H9 (cell line): ENCODE data around the gene FCN1. TPM values are rescaled to one million over a fixed set of nuclear protein-coding genes. Genes with fewer than 3 reads are reported as not detected.

ENCODE experiments used
- DNase-seq: peaks from one replicate; pipeline ENCODE4 v3.0.0-alpha.2; 2017
- H2AFZ ChIP-seq: one replicate; pipeline ENCODE4 v1.6.1; 2013; ENCODE audit warnings: mild to moderate bottlenecking, low read length, control low read depth, moderate library complexity
- H2AK5ac ChIP-seq: 2 replicates; pipeline ENCODE4 v1.6.1; 2013; ENCODE audit warnings: low read length, control low read depth, mixed read lengths; ENCODE audit not compliant: insufficient read length
- H2BK120ac ChIP-seq: one replicate; pipeline ENCODE4 v1.6.1; 2013; ENCODE audit warnings: low read depth, mild to moderate bottlenecking, low read length, control low read depth, inconsistent platforms; ENCODE audit not compliant: poor library complexity, severe bottlenecking
- H2BK12ac ChIP-seq: 2 replicates; pipeline ENCODE4 v1.6.1; 2013; ENCODE audit warnings: low read length, control low read depth, mixed read lengths, low read depth; ENCODE audit not compliant: insufficient read length
- H2BK15ac ChIP-seq: 2 replicates; pipeline ENCODE4 v1.6.1; 2013; ENCODE audit warnings: low read depth, low read length, control low read depth
- H2BK20ac ChIP-seq: one replicate; pipeline ENCODE4 v1.6.1; 2013; ENCODE audit warnings: low read depth, mild to moderate bottlenecking, low read length, control low read depth, inconsistent platforms; ENCODE audit not compliant: poor library complexity, severe bottlenecking
- H2BK5ac ChIP-seq: 2 replicates; pipeline ENCODE4 v1.6.1; 2013; ENCODE audit warnings: low read length, control low read depth, mixed read lengths; ENCODE audit not compliant: insufficient read length
- H3K14ac ChIP-seq: 2 replicates; pipeline ENCODE4 v1.6.1; 2013; ENCODE audit warnings: low read length, control low read depth; ENCODE audit not compliant: insufficient read depth
- H3K18ac ChIP-seq: 2 replicates; pipeline ENCODE4 v1.6.1; 2013; ENCODE audit warnings: low read depth, mild to moderate bottlenecking, mixed read lengths, low read length, control low read depth; ENCODE audit not compliant: insufficient read length
- H3K23ac ChIP-seq: 2 replicates; pipeline ENCODE4 v1.6.1; 2013; ENCODE audit warnings: low read length, control low read depth, mixed read lengths, low read depth; ENCODE audit not compliant: insufficient read length
- H3K23me2 ChIP-seq: 2 replicates; pipeline ENCODE4 v1.6.1; 2013; ENCODE audit warnings: low read depth, mild to moderate bottlenecking, mixed read lengths, low read length, control low read depth; ENCODE audit not compliant: insufficient read length, poor library complexity, severe bottlenecking
- H3K27ac ChIP-seq: 2 replicates; pipeline ENCODE4 v1.5.1; 2013; ENCODE audit warnings: low read length, control low read depth, mixed read lengths, low read depth; ENCODE audit not compliant: insufficient read length
- H3K27me3 ChIP-seq: 2 replicates; pipeline ENCODE4 v1.6.1; 2013; ENCODE audit warnings: low read length, control low read depth, inconsistent platforms; ENCODE audit not compliant: insufficient read depth
- H3K4ac ChIP-seq: 2 replicates; pipeline ENCODE4 v1.6.1; 2013; ENCODE audit warnings: low read depth, mild to moderate bottlenecking, control low read depth, inconsistent platforms, low read length, moderate library complexity
- H3K4me1 ChIP-seq: 2 replicates; pipeline ENCODE4 v1.6.1; 2013; ENCODE audit warnings: low read length, control low read depth, inconsistent platforms; ENCODE audit not compliant: insufficient read depth
- H3K4me2 ChIP-seq: 2 replicates; pipeline ENCODE4 v1.6.1; 2013; ENCODE audit warnings: low read length, control low read depth, mixed read lengths; ENCODE audit not compliant: insufficient read length, insufficient read depth
- H3K56ac ChIP-seq: 2 replicates; pipeline ENCODE4 v1.6.1; 2013; ENCODE audit warnings: low read depth, mild to moderate bottlenecking, mixed read lengths, low read length, control low read depth; ENCODE audit not compliant: insufficient read length
- H3K79me1 ChIP-seq: 2 replicates; pipeline ENCODE4 v1.6.1; 2013; ENCODE audit warnings: low read depth, mild to moderate bottlenecking, moderate library complexity, low read length, control low read depth, inconsistent platforms; ENCODE audit not compliant: insufficient read depth, poor library complexity, severe bottlenecking
- H3K79me2 ChIP-seq: 2 replicates; pipeline ENCODE4 v1.6.1; 2013; ENCODE audit warnings: low read length, control low read depth, inconsistent platforms; ENCODE audit not compliant: insufficient read depth
- H3K9ac ChIP-seq: 2 replicates; pipeline ENCODE4 v1.6.1; 2013; ENCODE audit warnings: low read length, control low read depth, mixed read lengths; ENCODE audit not compliant: insufficient read length; ENCODE audit errors: extremely low read depth
- H3K9me3 ChIP-seq: one replicate; pipeline ENCODE4 v1.6.1; 2013; ENCODE audit warnings: low read depth, low read length, inconsistent platforms; ENCODE audit not compliant: control insufficient read depth
- H3T11ph ChIP-seq: one replicate; pipeline ENCODE4 v1.6.1; 2013; ENCODE audit warnings: mild to moderate bottlenecking, low read length, control low read depth, inconsistent platforms
- H4K20me1 ChIP-seq: one replicate; pipeline ENCODE4 v1.6.1; 2013; ENCODE audit not compliant: control insufficient read depth, insufficient read length, insufficient read depth
- H4K5ac ChIP-seq: 2 replicates; pipeline ENCODE4 v1.6.1; 2013; ENCODE audit warnings: low read depth, mild to moderate bottlenecking, mixed read lengths, low read length, control low read depth; ENCODE audit not compliant: insufficient read length
- H4K8ac ChIP-seq: replicated peaks from 2 replicates; pipeline ENCODE4 v1.6.1; 2013; ENCODE audit warnings: low read length, control low read depth, mixed read lengths, low read depth; ENCODE audit not compliant: insufficient read length
- H4K91ac ChIP-seq: 2 replicates; pipeline ENCODE4 v1.6.1; 2013; ENCODE audit warnings: low read depth, mild to moderate bottlenecking, moderate library complexity, mixed read lengths, low read length, control low read depth; ENCODE audit not compliant: insufficient read length
- H3K27ac Mint-ChIP-seq, 3 experiments: 2 replicates in 2 of 3; 3 replicates in 1 of 3; pipeline ENCODE4 v1.8.0; 2020 to 2021; ENCODE audit warnings: mixed read lengths in 3 of 3, mild to moderate bottlenecking in 1 of 3, moderate library complexity in 1 of 3
- H3K27me3 Mint-ChIP-seq: 2 replicates; pipeline ENCODE4 v1.8.0; 2021; ENCODE audit warnings: low read depth, mild to moderate bottlenecking, moderate library complexity, mixed read lengths
- H3K36me3 Mint-ChIP-seq, 3 experiments: 2 replicates in 2 of 3; 3 replicates in 1 of 3; pipeline ENCODE4 v1.8.0; 2020 to 2021; ENCODE audit warnings: low read depth in 3 of 3, mixed read lengths in 3 of 3; ENCODE audit not compliant: insufficient read depth in 1 of 3
- H3K4me1 Mint-ChIP-seq, 2 experiments: 2 replicates each; pipeline ENCODE4 v1.8.0; 2020; ENCODE audit warnings: mixed read lengths in 2 of 2
- H3K4me3 Mint-ChIP-seq, 2 experiments: 2 replicates in 1 of 2; 3 replicates in 1 of 2; pipeline ENCODE4 v1.8.0; 2020 to 2021; ENCODE audit warnings: mild to moderate bottlenecking in 2 of 2, mixed read lengths in 2 of 2, moderate library complexity in 1 of 2
- H3K9me3 Mint-ChIP-seq, 2 experiments: 2 replicates in 1 of 2; 3 replicates in 1 of 2; pipeline ENCODE4 v1.8.0; 2020; ENCODE audit warnings: mild to moderate bottlenecking in 2 of 2, mixed read lengths in 2 of 2, moderate library complexity in 1 of 2
- CTCF ChIP-seq: fragments of 200-600 bp; sonication (generic); conservative IDR thresholded peaks from 3 replicates; pipeline ENCODE4 v1.8.0; 2021; ENCODE audit warnings: antibody characterized with exemption, mild to moderate bottlenecking
- WGBS: extraction: QIAGEN DNeasy Blood & Tissue Kit; methylation state at CpG from one replicate; pipeline ENCODE4 v1.1.7; 2013; ENCODE audit warnings: missing lambda C conversion rate, low lambda C conversion rate, mixed read lengths; ENCODE audit not compliant: insufficient read length; ENCODE audit errors: extremely low coverage; 5-methylcytosine and 5-hydroxymethylcytosine counted together
- total RNA-seq: library from RNA; stranded (reverse); gene quantifications from 2 replicates; pipeline ENCODE4 v1.2.1, GENCODE V29; 2021

The FCN1 gene
- total RNA-seq, 1 experiment from 2014 or later = not detected

DNA sequence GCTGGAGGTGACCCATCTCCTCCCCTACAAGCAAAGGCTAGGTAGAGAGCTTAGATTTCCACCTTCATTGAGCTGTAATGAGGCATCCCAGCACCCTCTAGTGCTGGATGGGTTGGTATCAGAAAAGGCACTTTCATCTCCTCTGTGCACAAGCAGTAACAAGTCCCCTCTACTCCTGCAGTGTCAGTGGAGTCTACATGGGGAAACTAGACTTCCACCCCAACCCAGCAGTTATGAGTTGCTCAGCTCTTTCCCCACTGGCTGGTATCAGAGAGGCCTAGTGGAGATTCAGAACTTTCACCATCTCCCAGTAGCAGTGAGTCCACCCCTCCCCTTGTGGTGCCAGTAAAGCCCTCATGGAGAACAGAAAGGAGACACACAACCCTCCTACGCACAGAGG is 17.9 kb downstream of the FCN1 start:
- H3K79me2 ChIP-seq = no peaks in the 10 kb centered on the region
- no peak overlapping the region for H3K56ac ChIP-seq
- no peaks in the 10 kb centered on the region for H3K9me3 ChIP-seq
- no peak overlapping the region for H3K14ac ChIP-seq
- Mint-ChIP-seq H3K27me3 (peaks cover 4% of the 10 kb centered on the region), H3K4me1 (no peaks in the 10 kb centered on the region), H3K36me3 (peaks cover 0 to 7% (median 5%) of the 10 kb centered on the region in 3 experiments; a peak in 4 of 7 replicates), H3K27ac (no peak overlapping the region), H3K4me3 (no peak overlapping the region), H3K9me3 (peaks cover 16 to 19% of the 10 kb centered on the region in 2 experiments)
- no peak overlapping the region for H3K18ac ChIP-seq
- no peak overlapping the region for H4K91ac ChIP-seq
- H2BK20ac ChIP-seq = no peak overlapping the region
- no peak overlapping the region for H3T11ph ChIP-seq
- no peaks in the 10 kb centered on the region for H3K79me1 ChIP-seq
- no peak for TF ChIP-seq CTCF
- no peak overlapping the region for H3K9ac ChIP-seq
- WGBS = no CpG with 5 or more reads among the region's 1 CpG
- no peak overlapping the region for H2BK15ac ChIP-seq
- no peaks in the 10 kb centered on the region for H3K23me2 ChIP-seq
- no peak overlapping the region for H4K5ac ChIP-seq
- H2AFZ ChIP-seq = no peak overlapping the region
- DNase-seq = no peak
- no peaks in the 10 kb centered on the region for H4K20me1 ChIP-seq
- no peaks in the 10 kb centered on the region for H3K27me3 ChIP-seq
- H2BK120ac ChIP-seq = no peak overlapping the region
- H2BK5ac ChIP-seq = no peak overlapping the region
- H4K8ac ChIP-seq = no peak overlapping the region
- no peaks in the 10 kb centered on the region for H3K4me1 ChIP-seq
- H3K23ac ChIP-seq = no peak overlapping the region
- H3K27ac ChIP-seq = no peak overlapping the region
- H2BK12ac ChIP-seq = no peak overlapping the region
- no peak overlapping the region for H3K4ac ChIP-seq
- no peak overlapping the region for H2AK5ac ChIP-seq
- no peak overlapping the region for H3K4me2 ChIP-seq
